H1 (cell line): ENCODE results near the gene FEV. TPM values are rescaled to one million over a fixed set of nuclear protein-coding genes. Genes with fewer than 3 reads are reported as not detected.

ENCODE experiments used
- MAFK ChIP-seq: IDR thresholded peaks from 2 replicates; pipeline ENCODE4 v1.6.1; 2012; ENCODE audit warnings: low read depth, mild to moderate bottlenecking, improper control_type of control experiment, low read length
- RAD21 ChIP-seq, 2 experiments: IDR thresholded peaks in 1 of 2; conservative IDR thresholded peaks in 1 of 2; 2 replicates each; pipeline ENCODE4 v1.6.1; 2011; ENCODE audit warnings: low read depth in 2 of 2, low read length in 2 of 2, improper control_type of control experiment in 1 of 2, inconsistent platforms in 1 of 2, mild to moderate bottlenecking in 1 of 2, moderate library complexity in 1 of 2
- RBBP5 ChIP-seq: IDR thresholded peaks from 2 replicates; pipeline ENCODE4 v1.7.1; 2012; ENCODE audit warnings: low read depth, mild to moderate bottlenecking, inconsistent platforms, low read length, moderate library complexity, borderline replicate concordance
- RNF2 ChIP-seq: fragments of 200-900, 300-1000 bp; sonication (generic); IDR thresholded peaks from 2 replicates; pipeline ENCODE4 v1.7.1; 2016; ENCODE audit warnings: borderline replicate concordance, low read depth, mild to moderate bottlenecking, antibody characterized with exemption, low read length; ENCODE audit not compliant: poor library complexity, severe bottlenecking; ENCODE audit errors: missing control alignments
- RXRA ChIP-seq: IDR thresholded peaks from 2 replicates; pipeline ENCODE4 v1.6.1; 2011; ENCODE audit warnings: low read depth, mild to moderate bottlenecking, low read length, moderate library complexity; ENCODE audit not compliant: insufficient read depth
- SIN3A ChIP-seq, 2 experiments: IDR thresholded peaks in 1 of 2; conservative IDR thresholded peaks in 1 of 2; 2 replicates each; pipeline ENCODE4 v1.6.1; 2011 to 2012; ENCODE audit warnings: low read length in 2 of 2, improper control_type of control experiment in 1 of 2, low read depth in 1 of 2, mild to moderate bottlenecking in 1 of 2
- SP1 ChIP-seq: IDR thresholded peaks from 2 replicates; pipeline ENCODE4 v1.6.1; 2011; ENCODE audit warnings: low read depth, low read length
- TAF7 ChIP-seq: optimal IDR thresholded peaks from 2 replicates; pipeline ENCODE3; 2011; ENCODE audit warnings: low read depth, mild to moderate bottlenecking, inconsistent platforms, low read length, moderate library complexity, borderline replicate concordance
- polyA plus RNA-seq, 7 experiments: library from polyadenylated mRNA; depleted of rRNA in 3 of 7; stranded (reverse) in 5 of 7; unstranded in 2 of 7; fragments of >200 nt in 5 of 7; fragments of 200-250 nt in 2 of 7; gene quantifications; 1 replicate in 5 of 7; 2 replicates in 1 of 7; 4 replicates in 1 of 7; pipeline versions ENCODE4 v1.2.1 to v1.2.3, GENCODE V29; 2011 to 2013; ENCODE audit warnings: missing spikeins in 2 of 7, mixed read lengths in 2 of 7
- total RNA-seq: library from RNA; stranded (reverse); fragmentation: NEBNext Ultra II Directional; extraction: Animal tissue kit (Norgen Biotek cat#: 25700); gene quantifications from 2 replicates; pipeline ENCODE4 v1.2.1, GENCODE V29; 2021
- TF ChIP-seq, protein P1 (sequence below): fragments of 300-600 bp; sonication (generic); IDR thresholded peaks from 2 replicates; pipeline ENCODE4 v1.7.1; 2012; ENCODE audit warnings: low read length, moderate library complexity, mild to moderate bottlenecking, inconsistent platforms; ENCODE audit not compliant: insufficient replicate concordance

Gene FEV
- total and polyA plus RNA-seq, 2 of the 8 experiments (the other 6 are each of a cell fraction or from before 2014, with no cell fraction given), result not detected

GRCh38 chr2:218995972-218996711 lies 11.2 kb upstream of the FEV start (continued):
- TF ChIP-seq RNF2 (no peak), TAF7 (peak; percentile 13), SP1 (no peak), RBBP5 (no peak), RAD21 (IDR thresholded peaks at IDR 0.05 in 1 of 2, conservative IDR thresholded peaks at IDR 0.05 in 1 of 2; ENCODE audit: low read depth in 2 of 2, low read length in 2 of 2) (peak; percentile 79 to 89), SIN3A (conservative IDR thresholded peaks at IDR 0.05 in 1 of 2, IDR thresholded peaks at IDR 0.05 in 1 of 2; ENCODE audit: low read depth in 1 of 2, low read length in 2 of 2) (0 out of 4 replicates have a peak, but pooled peaks of 1 of the 2 experiments have one; percentile 54), RXRA (no peak), MAFK (no peak)
- TF ChIP-seq, protein P1, sequence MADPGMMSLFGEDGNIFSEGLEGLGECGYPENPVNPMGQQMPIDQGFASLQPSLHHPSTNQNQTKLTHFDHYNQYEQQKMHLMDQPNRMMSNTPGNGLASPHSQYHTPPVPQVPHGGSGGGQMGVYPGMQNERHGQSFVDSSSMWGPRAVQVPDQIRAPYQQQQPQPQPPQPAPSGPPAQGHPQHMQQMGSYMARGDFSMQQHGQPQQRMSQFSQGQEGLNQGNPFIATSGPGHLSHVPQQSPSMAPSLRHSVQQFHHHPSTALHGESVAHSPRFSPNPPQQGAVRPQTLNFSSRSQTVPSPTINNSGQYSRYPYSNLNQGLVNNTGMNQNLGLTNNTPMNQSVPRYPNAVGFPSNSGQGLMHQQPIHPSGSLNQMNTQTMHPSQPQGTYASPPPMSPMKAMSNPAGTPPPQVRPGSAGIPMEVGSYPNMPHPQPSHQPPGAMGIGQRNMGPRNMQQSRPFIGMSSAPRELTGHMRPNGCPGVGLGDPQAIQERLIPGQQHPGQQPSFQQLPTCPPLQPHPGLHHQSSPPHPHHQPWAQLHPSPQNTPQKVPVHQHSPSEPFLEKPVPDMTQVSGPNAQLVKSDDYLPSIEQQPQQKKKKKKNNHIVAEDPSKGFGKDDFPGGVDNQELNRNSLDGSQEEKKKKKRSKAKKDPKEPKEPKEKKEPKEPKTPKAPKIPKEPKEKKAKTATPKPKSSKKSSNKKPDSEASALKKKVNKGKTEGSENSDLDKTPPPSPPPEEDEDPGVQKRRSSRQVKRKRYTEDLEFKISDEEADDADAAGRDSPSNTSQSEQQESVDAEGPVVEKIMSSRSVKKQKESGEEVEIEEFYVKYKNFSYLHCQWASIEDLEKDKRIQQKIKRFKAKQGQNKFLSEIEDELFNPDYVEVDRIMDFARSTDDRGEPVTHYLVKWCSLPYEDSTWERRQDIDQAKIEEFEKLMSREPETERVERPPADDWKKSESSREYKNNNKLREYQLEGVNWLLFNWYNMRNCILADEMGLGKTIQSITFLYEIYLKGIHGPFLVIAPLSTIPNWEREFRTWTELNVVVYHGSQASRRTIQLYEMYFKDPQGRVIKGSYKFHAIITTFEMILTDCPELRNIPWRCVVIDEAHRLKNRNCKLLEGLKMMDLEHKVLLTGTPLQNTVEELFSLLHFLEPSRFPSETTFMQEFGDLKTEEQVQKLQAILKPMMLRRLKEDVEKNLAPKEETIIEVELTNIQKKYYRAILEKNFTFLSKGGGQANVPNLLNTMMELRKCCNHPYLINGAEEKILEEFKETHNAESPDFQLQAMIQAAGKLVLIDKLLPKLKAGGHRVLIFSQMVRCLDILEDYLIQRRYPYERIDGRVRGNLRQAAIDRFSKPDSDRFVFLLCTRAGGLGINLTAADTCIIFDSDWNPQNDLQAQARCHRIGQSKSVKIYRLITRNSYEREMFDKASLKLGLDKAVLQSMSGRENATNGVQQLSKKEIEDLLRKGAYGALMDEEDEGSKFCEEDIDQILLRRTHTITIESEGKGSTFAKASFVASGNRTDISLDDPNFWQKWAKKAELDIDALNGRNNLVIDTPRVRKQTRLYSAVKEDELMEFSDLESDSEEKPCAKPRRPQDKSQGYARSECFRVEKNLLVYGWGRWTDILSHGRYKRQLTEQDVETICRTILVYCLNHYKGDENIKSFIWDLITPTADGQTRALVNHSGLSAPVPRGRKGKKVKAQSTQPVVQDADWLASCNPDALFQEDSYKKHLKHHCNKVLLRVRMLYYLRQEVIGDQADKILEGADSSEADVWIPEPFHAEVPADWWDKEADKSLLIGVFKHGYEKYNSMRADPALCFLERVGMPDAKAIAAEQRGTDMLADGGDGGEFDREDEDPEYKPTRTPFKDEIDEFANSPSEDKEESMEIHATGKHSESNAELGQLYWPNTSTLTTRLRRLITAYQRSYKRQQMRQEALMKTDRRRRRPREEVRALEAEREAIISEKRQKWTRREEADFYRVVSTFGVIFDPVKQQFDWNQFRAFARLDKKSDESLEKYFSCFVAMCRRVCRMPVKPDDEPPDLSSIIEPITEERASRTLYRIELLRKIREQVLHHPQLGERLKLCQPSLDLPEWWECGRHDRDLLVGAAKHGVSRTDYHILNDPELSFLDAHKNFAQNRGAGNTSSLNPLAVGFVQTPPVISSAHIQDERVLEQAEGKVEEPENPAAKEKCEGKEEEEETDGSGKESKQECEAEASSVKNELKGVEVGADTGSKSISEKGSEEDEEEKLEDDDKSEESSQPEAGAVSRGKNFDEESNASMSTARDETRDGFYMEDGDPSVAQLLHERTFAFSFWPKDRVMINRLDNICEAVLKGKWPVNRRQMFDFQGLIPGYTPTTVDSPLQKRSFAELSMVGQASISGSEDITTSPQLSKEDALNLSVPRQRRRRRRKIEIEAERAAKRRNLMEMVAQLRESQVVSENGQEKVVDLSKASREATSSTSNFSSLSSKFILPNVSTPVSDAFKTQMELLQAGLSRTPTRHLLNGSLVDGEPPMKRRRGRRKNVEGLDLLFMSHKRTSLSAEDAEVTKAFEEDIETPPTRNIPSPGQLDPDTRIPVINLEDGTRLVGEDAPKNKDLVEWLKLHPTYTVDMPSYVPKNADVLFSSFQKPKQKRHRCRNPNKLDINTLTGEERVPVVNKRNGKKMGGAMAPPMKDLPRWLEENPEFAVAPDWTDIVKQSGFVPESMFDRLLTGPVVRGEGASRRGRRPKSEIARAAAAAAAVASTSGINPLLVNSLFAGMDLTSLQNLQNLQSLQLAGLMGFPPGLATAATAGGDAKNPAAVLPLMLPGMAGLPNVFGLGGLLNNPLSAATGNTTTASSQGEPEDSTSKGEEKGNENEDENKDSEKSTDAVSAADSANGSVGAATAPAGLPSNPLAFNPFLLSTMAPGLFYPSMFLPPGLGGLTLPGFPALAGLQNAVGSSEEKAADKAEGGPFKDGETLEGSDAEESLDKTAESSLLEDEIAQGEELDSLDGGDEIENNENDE, result no peak
